ENCODE data around the gene SEC24C. TPM values are rescaled to one million over a fixed set of nuclear protein-coding genes. Genes with fewer than 3 reads are reported as not detected.

The SEC24C gene
- total and polyA plus RNA-seq, 2 of the 13 experiments (the other 11 are each of a cell fraction or from before 2014, with no cell fraction given), result 63.1 to 66.4 TPM

DNA sequence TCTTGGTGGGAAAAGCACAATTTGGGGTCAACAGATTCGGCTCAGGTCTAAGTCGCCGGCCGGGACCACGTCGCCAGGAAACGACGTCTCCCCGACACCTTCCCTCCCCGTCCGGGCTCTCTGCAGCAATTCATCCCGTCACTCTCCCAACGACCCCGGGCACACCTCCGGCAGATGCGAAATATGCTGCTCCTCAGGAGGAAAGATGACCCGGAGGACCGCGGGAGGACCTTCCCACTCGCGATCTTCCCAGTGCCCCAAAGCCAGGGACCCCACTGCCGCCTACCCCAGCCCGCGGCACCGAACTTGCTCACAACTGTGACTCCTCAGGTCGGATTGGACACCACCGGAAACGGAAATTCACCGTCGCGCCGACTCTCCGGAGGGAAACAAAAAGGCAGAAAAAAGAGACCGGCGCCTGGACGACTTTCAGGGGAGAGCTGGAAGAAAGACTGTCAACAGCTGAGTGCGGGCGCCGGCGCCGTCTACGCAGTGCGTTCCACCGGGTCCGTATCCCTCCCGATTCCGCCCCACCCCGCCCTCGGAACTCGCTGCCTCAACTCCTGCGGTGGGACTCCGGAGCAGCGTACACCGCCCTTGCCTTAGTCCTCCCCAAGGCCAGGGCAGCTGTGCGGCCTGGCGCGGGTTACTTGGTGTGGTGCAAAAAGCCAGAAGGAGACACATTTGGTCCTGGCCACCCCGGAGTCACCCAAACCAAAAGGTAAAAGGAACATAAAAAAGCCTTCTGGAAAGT lies 13.8 kb upstream of the SEC24C start (continued):
- TF ChIP-seq SUZ12 (IDR thresholded peaks at IDR 0.05; ENCODE audit: low read depth, low read length), result no peak
- TF ChIP-seq ATRX (CRISPR knock-in tag; IDR thresholded peaks at IDR 0.05; ENCODE audit: borderline replicate concordance), result no peak
- TF ChIP-seq NR2F2 (IDR thresholded peaks at IDR 0.05; ENCODE audit: borderline replicate concordance, low read depth), result peak; percentile 57; the same call in 1 of the 2 replicates
- TF ChIP-seq KLF12 (CRISPR knock-in tag; IDR thresholded peaks at IDR 0.05; ENCODE audit: borderline replicate concordance), result no peak; the same call in 1 of the 2 replicates
- no peak for TF ChIP-seq ZNF10 (CRISPR knock-in tag; IDR thresholded peaks at IDR 0.05; ENCODE audit: borderline replicate concordance, low read depth)
- TF ChIP-seq, protein P1, sequence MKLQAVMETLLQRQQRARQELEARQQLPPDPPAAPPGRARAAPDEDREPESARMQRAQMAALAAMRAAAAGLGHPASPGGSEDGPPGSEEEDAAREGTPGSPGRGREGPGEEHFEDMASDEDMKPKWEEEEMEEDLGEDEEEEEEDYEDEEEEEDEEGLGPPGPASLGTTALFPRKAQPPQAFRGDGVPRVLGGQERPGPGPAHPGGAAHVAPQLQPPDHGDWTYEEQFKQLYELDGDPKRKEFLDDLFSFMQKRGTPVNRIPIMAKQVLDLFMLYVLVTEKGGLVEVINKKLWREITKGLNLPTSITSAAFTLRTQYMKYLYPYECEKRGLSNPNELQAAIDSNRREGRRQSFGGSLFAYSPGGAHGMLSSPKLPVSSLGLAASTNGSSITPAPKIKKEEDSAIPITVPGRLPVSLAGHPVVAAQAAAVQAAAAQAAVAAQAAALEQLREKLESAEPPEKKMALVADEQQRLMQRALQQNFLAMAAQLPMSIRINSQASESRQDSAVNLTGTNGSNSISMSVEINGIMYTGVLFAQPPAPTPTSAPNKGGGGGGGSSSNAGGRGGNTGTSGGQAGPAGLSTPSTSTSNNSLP (IDR thresholded peaks at IDR 0.05; ENCODE audit: low read depth, low read length), result 0 out of 2 replicates have a peak, but pooled peaks have one; percentile 7
- TF ChIP-seq AGO2 (optimal IDR thresholded peaks at IDR 0.05; ENCODE audit: low read depth, low read length), result peak; percentile 36
- TF ChIP-seq ZNF704 (CRISPR knock-in tag; IDR thresholded peaks at IDR 0.05; ENCODE audit: borderline replicate concordance), result 0 out of 2 replicates have a peak, but pooled peaks have one; percentile 29
- TF ChIP-seq CTCF (CRISPR knock-in tag; IDR thresholded peaks at IDR 0.05), result no peak; the same call in 1 of the 2 replicates
- TF ChIP-seq ZBTB4 (CRISPR knock-in tag; IDR thresholded peaks at IDR 0.05; ENCODE audit: borderline replicate concordance), result no peak; the same call in 1 of the 2 replicates
- TF ChIP-seq AKAP8 (CRISPR knock-in tag; IDR thresholded peaks at IDR 0.05), result peak; percentile 32; the same call in 1 of the 2 replicates
- peak; percentile 70; the same call in 1 of the 2 replicates for TF ChIP-seq ETV5 (CRISPR knock-in tag; IDR thresholded peaks at IDR 0.05; ENCODE audit: borderline replicate concordance)
- TF ChIP-seq, protein P2, sequence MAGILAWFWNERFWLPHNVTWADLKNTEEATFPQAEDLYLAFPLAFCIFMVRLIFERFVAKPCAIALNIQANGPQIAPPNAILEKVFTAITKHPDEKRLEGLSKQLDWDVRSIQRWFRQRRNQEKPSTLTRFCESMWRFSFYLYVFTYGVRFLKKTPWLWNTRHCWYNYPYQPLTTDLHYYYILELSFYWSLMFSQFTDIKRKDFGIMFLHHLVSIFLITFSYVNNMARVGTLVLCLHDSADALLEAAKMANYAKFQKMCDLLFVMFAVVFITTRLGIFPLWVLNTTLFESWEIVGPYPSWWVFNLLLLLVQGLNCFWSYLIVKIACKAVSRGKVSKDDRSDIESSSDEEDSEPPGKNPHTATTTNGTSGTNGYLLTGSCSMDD (CRISPR knock-in tag; IDR thresholded peaks at IDR 0.05), result no peak

All from HepG2 (cell line).